G401.6 (cell line): Measurements from ENCODE around the gene TTLL13.
A peak's percentile ranks its signal among the peaks of the same experiment; 100 is the strongest.

Experiments used
- FAIRE-seq: peaks from 2 replicates; lab custom pipeline; 2012; peaks lifted over from hg19 to GRCh38; lab: Jason Lieb, UNC

TTLL13 gene

GRCh38 chr15:90249203-90249863, at the start of gene TTLL13:
TTLL13 (plus strand) TSS chr15:90249556; CDS start chr15:90250631, 1,075 bp downstream.
- FAIRE-seq = peak; percentile 28

DNA sequence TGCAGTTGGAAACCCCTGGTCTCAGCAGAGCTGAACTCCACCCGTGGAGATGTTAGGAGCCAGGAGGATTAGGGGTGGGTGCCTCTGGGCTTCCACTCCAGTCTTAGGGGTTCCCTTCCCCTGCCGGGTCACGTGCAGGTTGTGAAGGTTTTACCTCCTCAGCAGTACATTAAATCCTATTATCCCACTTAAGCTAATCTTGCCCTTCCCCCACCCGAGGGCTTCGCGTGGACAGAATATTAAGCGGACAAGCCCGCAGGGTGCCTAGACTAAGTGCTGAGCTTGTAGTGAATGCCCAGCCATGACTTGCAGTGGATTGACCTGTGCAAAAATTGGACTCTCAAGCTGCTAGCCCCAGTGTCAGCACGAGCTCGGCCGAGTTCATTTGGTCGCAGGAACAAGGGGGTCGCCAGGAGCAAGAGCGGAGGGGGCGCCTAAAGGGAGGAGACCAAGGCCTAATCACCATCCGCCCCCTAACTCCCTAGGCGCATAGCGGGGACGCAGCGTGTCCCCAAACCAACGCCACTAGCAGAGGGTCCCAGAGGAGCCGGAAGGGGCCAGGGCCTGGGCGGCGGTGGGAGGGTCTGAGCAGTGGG, 48.7 kb upstream of the TTLL13 start:
- FAIRE-seq = no peak

DNA sequence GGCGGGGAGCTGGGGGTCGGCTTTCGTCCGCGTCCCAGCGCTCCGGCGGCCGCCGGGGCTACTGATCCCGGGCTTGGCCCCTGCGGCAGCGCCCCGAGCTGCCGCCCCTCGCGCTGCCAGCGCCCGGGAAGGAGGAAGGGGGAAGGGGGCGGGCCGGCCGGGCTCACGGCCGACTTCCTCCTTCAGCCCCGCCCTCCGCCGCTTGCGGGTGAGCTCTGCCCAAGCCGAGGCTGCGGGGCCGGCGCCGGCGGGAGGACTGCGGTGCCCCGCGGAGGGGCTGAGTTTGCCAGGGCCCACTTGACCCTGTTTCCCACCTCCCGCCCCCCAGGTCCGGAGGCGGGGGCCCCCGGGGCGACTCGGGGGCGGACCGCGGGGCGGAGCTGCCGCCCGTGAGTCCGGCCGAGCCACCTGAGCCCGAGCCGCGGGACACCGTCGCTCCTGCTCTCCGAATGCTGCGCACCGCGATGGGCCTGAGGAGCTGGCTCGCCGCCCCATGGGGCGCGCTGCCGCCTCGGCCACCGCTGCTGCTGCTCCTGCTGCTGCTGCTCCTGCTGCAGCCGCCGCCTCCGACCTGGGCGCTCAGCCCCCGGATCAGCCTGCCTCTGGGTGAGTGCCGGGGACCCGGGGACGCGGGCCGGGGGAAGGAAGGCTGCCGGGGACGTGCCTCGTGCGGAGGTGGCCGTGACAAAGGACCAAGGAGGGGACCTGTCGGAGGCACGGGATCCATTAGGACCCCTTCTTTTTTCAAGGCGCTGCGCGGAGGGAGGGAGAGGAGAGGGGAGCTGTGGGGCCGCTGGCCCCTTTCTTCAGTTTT, 48.0 kb upstream of the TTLL13 start, which contains the start of gene SEMA4B:
Gene SEMA4B, plus strand, starts transcription at position 201 of the 814 bp plus-strand sequence. Its CDS starts 249 bp downstream, at position 450.
- no peak for FAIRE-seq

DNA sequence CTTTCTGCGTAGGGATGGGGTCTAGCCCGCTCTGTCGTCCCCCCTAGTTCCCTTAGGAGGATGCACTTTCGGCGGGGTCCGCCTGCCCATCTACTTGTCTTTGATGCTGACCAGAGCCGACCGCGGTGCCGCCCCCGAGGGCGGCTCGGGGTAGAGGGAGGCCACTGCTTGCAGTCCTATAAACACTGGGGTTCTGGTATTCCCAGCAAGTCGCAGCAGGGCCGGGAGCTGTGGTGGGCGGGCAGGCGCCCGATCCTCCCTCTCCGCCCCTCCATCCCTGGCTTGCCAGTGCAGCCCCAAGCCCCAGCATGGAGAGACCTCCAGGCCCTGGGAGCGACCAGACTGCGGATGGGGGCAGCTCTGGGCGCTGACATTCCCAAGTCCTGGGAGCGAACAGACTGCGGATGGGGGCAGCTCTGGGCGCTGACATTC, 47.4 kb upstream of the TTLL13 start:
- FAIRE-seq = no peak

DNA sequence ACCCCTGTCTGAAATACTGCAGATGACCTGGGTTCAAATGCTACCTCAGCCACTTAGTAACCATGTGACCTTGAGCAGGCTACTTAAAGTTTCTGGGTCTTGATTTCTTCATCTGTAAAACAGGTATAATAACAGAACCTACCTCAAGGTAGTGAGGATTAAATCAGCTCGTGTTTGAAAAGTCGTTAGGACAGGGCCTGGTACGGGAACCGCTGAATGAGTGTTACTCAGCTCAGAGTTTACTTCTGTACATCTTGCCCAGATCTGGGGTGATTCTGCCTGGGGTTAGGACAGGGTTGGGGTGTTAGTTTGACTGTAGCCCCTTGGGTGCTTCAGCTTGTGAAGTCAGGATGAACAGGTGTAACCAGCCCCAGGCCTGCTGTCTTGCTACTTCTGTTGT, 46.4 kb upstream of the TTLL13 start:
- FAIRE-seq = no peak

DNA sequence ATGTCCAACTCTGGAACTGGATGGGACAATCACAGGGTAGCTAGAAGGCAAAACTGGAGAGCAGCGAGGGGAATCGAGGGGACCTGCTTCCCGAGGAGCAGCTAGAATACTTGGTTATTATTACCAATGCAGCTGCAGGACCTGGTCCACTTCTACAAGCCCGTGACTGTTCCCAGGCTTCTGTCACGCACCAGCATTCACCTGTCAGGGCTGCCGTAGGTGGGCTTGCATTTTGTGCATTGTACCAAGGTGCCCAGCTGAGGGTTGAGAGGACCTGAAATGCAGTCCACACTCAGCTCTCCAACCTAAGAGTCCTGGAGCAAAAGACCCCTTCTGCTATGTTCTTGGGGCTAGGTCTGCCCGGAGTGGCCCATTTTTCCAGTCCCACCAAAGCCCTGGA, 45.9 kb upstream of the TTLL13 start:
- FAIRE-seq = no peak

GRCh38 chr15:90203922-90204321, 45.4 kb upstream of the TTLL13 start:
- FAIRE-seq = no peak

DNA sequence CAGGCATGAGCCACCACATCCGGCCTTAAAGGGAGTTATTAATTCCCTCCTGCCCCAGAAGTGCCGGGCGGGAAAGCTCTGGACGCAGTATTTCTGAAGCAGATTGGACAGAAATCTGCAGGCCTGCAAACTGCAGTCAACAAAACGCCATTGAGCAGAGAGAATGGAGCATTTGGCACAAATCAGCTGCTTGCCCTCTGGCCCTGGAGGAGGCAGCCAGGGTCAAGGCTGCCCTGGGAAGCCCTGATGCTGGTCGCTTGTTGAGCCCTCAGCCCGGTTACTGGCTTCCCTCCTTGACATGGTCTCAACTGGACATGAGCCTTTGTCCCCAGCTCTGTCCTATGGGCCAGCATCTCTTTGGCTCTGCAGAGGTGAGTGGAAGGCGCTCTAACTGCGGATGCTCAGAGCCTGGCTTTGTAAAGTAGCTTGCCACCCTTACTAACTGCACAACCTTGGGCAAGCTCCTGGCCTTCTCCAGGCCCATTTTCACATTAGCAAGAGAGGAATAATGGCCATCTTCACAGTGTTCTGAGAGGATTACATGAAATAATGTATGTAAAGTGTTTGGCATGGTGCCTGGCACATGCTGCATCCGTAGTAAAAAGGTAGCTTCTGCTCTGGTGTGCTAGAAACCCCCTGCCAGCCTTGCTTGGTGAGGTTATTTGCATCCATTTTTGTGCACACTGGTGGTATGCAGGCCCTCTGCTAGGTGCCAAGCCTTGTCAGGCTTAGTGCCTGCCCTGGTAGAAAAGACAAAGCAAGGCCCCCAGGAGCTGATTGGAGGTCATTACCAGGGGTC, 44.1 kb upstream of the TTLL13 start:
- no peak for FAIRE-seq

DNA sequence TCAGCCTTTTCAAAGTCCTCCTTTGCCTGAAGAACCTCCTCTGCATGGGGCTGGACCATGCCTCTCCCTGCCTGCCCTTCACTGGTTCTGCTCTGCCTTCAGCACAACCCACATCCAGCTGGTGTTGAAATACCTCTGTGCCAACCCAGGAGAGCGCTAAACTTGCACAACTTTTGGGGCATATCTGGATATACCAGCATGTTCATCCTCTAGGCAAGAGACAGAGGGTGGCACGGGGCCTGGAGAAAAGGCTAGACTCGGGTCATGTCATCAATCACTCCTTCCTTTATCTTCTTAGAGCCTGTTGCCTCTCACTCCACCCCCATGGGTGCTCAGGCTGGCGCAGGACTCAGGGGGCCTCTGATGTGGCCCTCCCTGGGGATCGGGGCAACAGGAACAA, 43.5 kb upstream of the TTLL13 start:
- no peak for FAIRE-seq

DNA sequence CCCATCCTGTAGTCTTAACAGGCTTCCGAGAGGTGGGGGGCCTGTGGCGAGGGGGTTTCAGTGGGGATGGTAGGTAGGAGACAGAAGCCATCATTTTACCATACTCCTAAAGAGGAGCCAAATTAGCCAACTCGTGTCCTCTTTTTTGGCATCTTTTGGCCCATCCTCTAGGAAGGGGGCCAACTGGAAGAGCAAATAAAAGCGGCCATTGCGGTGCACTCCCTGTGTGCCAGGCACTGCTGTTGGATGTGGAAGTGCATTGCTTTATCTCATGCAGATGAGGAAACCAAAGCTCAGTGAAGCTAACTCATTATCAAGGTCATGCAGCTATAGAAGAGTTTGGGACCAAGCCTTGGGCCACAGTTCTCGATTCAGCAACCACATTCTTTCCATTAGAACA, 42.1 kb upstream of the TTLL13 start:
- no peak for FAIRE-seq

- no peak for FAIRE-seq
These were observed 41.0 kb upstream of the TTLL13 start for GRCh38 chr15:90208356-90208755.

DNA sequence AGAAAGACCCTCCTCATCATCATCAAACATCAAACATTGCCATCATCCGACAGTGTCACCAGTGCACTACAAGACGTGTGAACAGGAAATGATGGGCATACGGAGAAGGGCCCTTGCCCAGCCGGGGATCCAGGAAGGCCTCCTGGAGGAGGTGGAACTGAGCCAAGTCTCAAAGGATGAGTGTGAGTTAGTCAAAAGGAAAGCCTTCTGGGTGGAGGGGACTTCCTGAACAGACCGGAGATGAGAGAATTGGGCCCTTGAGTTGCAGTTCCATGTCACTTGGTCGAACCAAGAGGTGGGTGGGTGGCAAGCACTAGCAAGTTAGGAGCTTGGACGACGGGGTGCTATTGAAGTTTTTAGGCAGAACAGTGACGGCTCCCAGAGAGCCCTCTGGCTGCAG, 39.8 kb upstream of the TTLL13 start:
- FAIRE-seq = no peak

- no peak for FAIRE-seq
These were observed 38.8 kb upstream of the TTLL13 start for GRCh38 chr15:90210593-90210992.

DNA sequence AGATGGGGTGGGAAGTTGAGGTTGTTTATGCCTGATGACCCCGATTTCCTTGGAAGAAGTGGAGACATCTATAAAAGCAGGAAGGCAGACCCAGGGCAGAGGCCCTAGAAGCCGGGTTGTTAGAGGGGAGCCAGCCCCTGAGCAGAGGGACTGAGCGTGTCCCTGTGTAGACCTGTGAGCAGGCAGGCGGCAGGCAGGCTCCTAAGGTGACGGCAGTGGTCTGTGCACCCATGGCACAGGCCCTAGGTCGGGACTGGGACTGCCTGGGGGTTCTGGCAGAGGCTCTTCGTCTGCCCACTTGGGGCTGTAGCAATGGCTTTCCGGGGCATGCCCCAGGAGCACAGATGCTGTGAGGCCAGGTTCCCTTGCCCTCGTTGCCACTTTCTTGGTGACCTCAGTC, 38.3 kb upstream of the TTLL13 start:
- no peak for FAIRE-seq

DNA sequence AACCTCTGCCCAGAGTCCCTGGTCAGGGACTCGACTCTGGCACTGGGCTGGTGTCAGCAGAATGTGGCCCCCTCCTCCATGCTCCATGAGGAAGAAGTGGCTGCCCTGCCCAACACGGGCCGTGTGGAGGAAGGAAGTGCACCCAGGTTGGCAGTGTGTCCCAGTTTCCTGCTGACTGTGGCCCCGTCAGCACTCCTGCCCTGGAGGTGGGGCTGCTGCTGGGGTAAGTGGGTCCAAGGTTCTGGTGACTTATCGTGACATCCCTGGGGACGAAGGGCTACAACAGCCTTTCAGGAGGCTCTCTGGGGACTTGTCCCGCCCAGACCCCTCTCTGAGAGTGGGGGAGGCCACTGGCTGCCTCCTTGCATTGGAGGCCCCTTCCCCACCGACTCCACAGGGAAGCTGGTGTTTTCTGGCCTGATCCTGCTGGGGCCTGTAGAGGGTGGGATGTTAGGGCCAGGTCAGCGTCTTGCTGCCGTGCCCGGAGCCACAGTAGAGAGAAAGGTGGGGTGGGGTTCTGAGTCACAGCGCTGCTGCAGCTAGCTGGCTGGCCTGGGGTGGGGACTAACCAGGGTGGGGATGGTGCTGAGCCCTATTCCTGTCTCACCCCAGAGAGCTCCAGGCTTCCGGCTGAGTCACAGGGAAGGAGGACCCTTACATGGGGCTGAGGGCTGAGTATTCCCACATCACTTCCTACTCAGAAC, 37.8 kb upstream of the TTLL13 start:
- FAIRE-seq = no peak

- no peak for FAIRE-seq
These were observed 36.9 kb upstream of the TTLL13 start for GRCh38 chr15:90212221-90213098.

GRCh38 chr15:90213122-90213817, 36.1 kb upstream of the TTLL13 start:
- FAIRE-seq = no peak

- FAIRE-seq = no peak
These were observed 35.5 kb upstream of the TTLL13 start for GRCh38 chr15:90213818-90214204.

- no peak for FAIRE-seq
These were observed 34.7 kb upstream of the TTLL13 start for GRCh38 chr15:90214553-90215196.
